Stomach (tissue), 9 donors: ENCODE results near the gene LITAFD. TPM values are rescaled to one million over a fixed set of nuclear protein-coding genes. Genes with fewer than 3 reads are reported as not detected.

Source experiments
- DNase-seq, 2 donors: peaks; one replicate each; pipeline versions ENCODE4 v3.0.0 to v3.0.0-alpha.2; 2013 to 2019
- H3K27ac ChIP-seq, 5 donors: fragments of 200-600 bp in 4 of 5; sonication (generic) in 4 of 5; one replicate each; pipeline ENCODE4 v1.5.1; 2013 to 2019; ENCODE audit warnings: mild to moderate bottlenecking in 1 of 5, moderate library complexity in 1 of 5
- H3K27me3 ChIP-seq, 3 donors: fragments of 200-600 bp; sonication (generic); one replicate each; pipeline ENCODE4 v1.5.1; 2017 to 2019; ENCODE audit warnings: mixed run types in 1 of 3
- H3K36me3 ChIP-seq, 4 donors: fragments of 200-600 bp; sonication (generic); 1 replicate in 3 of 4; 2 replicates in 1 of 4; pipeline ENCODE4 v1.5.1; 2016 to 2019
- H3K4me1 ChIP-seq, 4 donors: fragments of 200-600 bp; sonication (generic); one replicate each; pipeline ENCODE4 v1.5.1; 2016 to 2019
- H3K4me3 ChIP-seq, 4 donors: fragments of 200-600 bp; sonication (generic) in 3 of 4; one replicate each; pipeline ENCODE4 v1.5.1; 2016 to 2019; ENCODE audit warnings: mild to moderate bottlenecking in 1 of 4
- H3K9me3 ChIP-seq, 4 donors: fragments of 200-600 bp; sonication (generic); one replicate each; pipeline ENCODE4 v1.5.1; 2016 to 2019
- CTCF ChIP-seq, 7 experiments: fragments of 450-650 bp in 4 of 7; fragments of 200-600 bp in 3 of 7; sonication (generic) in 3 of 7; IDR thresholded peaks; one replicate each; pipeline ENCODE4 v1.5.1; 2016 to 2019; ENCODE audit warnings: antibody characterized with exemption in 7 of 7, control low read depth in 2 of 7, mild to moderate bottlenecking in 1 of 7
- EP300 ChIP-seq: sonication (generic); formaldehyde crosslinking; IDR thresholded peaks from one replicate; pipeline ENCODE4 v1.6.1; 2017; ENCODE audit warnings: antibody characterized with exemption
- POLR2A ChIP-seq, 4 donors: fragments of 450-650 bp; IDR thresholded peaks; one replicate each; pipeline ENCODE4 v1.6.1; 2016; ENCODE audit warnings: antibody characterized with exemption in 4 of 4, control low read depth in 2 of 4, mild to moderate bottlenecking in 1 of 4, moderate library complexity in 1 of 4
- POLR2AphosphoS5 ChIP-seq, 3 donors: sonication (generic); formaldehyde crosslinking; IDR thresholded peaks; one replicate each; pipeline ENCODE4 v1.6.1; 2016; ENCODE audit warnings: antibody characterized with exemption in 3 of 3
- WGBS, 5 donors: extraction: QIAGEN DNeasy Blood & Tissue Kit in 3 of 5; methylation state at CpG; one replicate each; pipeline versions ENCODE4 v1.1.5 to v1.1.7; 2013 to 2018; 5-methylcytosine and 5-hydroxymethylcytosine counted together
- intact Hi-C: fragments of 100-400 bp; cut with DNase I; formaldehyde crosslinking; loops from one replicate; pipeline ENCODE4 v1.15.1; 2023; ENCODE audit warnings: low total_unique reads
- polyA plus RNA-seq, 3 donors: library from polyadenylated mRNA; stranded (reverse); fragments of 200-250 nt; gene quantifications; one replicate each; pipeline ENCODE4 v1.2.3, GENCODE V29; 2013
- total RNA-seq, 5 donors: library from RNA; depleted of rRNA; stranded (reverse); fragments of >200 nt; gene quantifications; one replicate each; pipeline versions ENCODE4 v1.1.0 to v1.2.3, GENCODE V29; 2014 to 2016
- donor health status: healthy with polysubstance abuse.
- donor health status: Bipolar disorder and iron deficiency.
- donor health status: healthy.

Gene LITAFD
- total and polyA plus RNA-seq, 8 donors: not detected

- intact Hi-C loops: loop anchor here (10.0 kb wide), 2 partner anchors 85 to 325 kb away; no protein-coding TSS in a partner anchor
- no peak for TF ChIP-seq EP300
- TF ChIP-seq POLR2AphosphoS5 (IDR thresholded peaks at IDR 0.05): no peak
- no peak for TF ChIP-seq POLR2A (IDR thresholded peaks at IDR 0.05)
- TF ChIP-seq CTCF (IDR thresholded peaks at IDR 0.05): no peak
- Histone ChIP-seq H3K27me3 (peaks cover 0 to 5% (median 0%) of the 10 kb centered on the region in 3 donors), H3K36me3 (peaks cover 33 to 73% (median 65%) of the 10 kb centered on the region in 4 donors), H3K4me1 (peaks cover 13 to 30% (median 20%) of the 10 kb centered on the region in 4 donors), H3K4me3 (no peak overlapping the region), H3K27ac (no peak overlapping the region), H3K9me3 (no peaks in the 10 kb centered on the region)
- WGBS, 5 donors: 80 to 85% (median 84%) methylated on average over 14 of the region's 14 CpGs
- DNase-seq: no peak
Measured at GRCh38 chr16:8889893-8890548, 7.9 kb downstream of the LITAFD start.

GRCh38 chr16:8890549-8890921 is 8.4 kb downstream of the LITAFD start:
- intact Hi-C loops: no loop called here
- Histone ChIP-seq H3K4me1 (peaks cover 12 to 25% (median 15%) of the 10 kb centered on the region in 4 donors), H3K4me3 (no peak overlapping the region), H3K27me3 (peaks cover 0 to 2% (median 0%) of the 10 kb centered on the region in 3 donors), H3K36me3 (peaks cover 38 to 78% (median 70%) of the 10 kb centered on the region in 4 donors), H3K27ac (no peak overlapping the region), H3K9me3 (no peaks in the 10 kb centered on the region)
- no peak for DNase-seq
- TF ChIP-seq EP300 (no peak), POLR2AphosphoS5 (IDR thresholded peaks at IDR 0.05) (no peak), CTCF (IDR thresholded peaks at IDR 0.05) (no peak), POLR2A (IDR thresholded peaks at IDR 0.05) (no peak)
- WGBS, 5 donors: 71 to 88% (median 77%) methylated on average over 4 to 5 of the region's 5 CpGs

- WGBS, 5 donors: 79 to 88% (median 81%) methylated on average over 14 to 16 of the region's 16 CpGs
Measured at GRCh38 chr16:8892101-8892575, 10.0 kb downstream of the LITAFD start.

GRCh38 chr16:8893426-8893825 is 11.3 kb downstream of the LITAFD start:
- Histone ChIP-seq H3K27me3 (no peaks in the 10 kb centered on the region), H3K9me3 (no peaks in the 10 kb centered on the region), H3K4me1 (no peaks in the 10 kb centered on the region), H3K4me3 (no peak overlapping the region), H3K36me3 (peaks cover 63 to 95% (median 94%) of the 10 kb centered on the region in 4 donors), H3K27ac (no peak overlapping the region)
- WGBS, 5 donors: 78 to 89% (median 85%) methylated on average over 9 of the region's 9 CpGs
- intact Hi-C loops: no loop called here
- DNase-seq: no peak
- TF ChIP-seq POLR2AphosphoS5 (IDR thresholded peaks at IDR 0.05) (no peak), EP300 (no peak), POLR2A (IDR thresholded peaks at IDR 0.05) (no peak), CTCF (IDR thresholded peaks at IDR 0.05) (no peak)

More at GRCh38 chr16:8892101-8892575, 10.0 kb downstream of the LITAFD start:
- TF ChIP-seq CTCF (IDR thresholded peaks at IDR 0.05): no peak
- TF ChIP-seq POLR2AphosphoS5 (IDR thresholded peaks at IDR 0.05): no peak
- no peak for TF ChIP-seq EP300
- no peak for TF ChIP-seq POLR2A (IDR thresholded peaks at IDR 0.05)
- Histone ChIP-seq H3K36me3 (peaks cover 52 to 93% (median 85%) of the 10 kb centered on the region in 4 donors), H3K4me3 (no peak overlapping the region), H3K27me3 (no peaks in the 10 kb centered on the region), H3K4me1 (peaks cover 0 to 9% (median under 1%) of the 10 kb centered on the region in 4 donors), H3K9me3 (no peaks in the 10 kb centered on the region), H3K27ac (no peak overlapping the region)
- DNase-seq: no peak
- intact Hi-C loops: no loop called here
